GM13977 (cell line): ENCODE data around the gene GTPBP4.

Source experiments
- DNase-seq: peaks from one replicate; pipeline ENCODE4 v3.0.0; 2012; ENCODE audit warnings: low spot score
- CTCF ChIP-seq: IDR thresholded peaks from 2 replicates; pipeline ENCODE4 v1.5.1; 2012; ENCODE audit warnings: mild to moderate bottlenecking, control low read depth; ENCODE audit not compliant: insufficient read depth; ENCODE audit errors: extremely low read depth, missing control alignments
- in situ Hi-C: fragments of 300-500 bp; cut with MboI; formaldehyde crosslinking; loops from one replicate; pipeline ENCODE4 v1.12.0; 2022; ENCODE audit warnings: low sequenced_read_pairs, low pct_unique_long_range_greater_than_20kb, mixed read lengths, inconsistent platforms; ENCODE audit not compliant: unreplicated experiment

GTPBP4 gene

GRCh38 chr10:987620-987869 lies 689 bp upstream of the GTPBP4 start:
- in situ Hi-C loops, result no loop called here
- DNase-seq, result no peak
- no peak for TF ChIP-seq CTCF

- in situ Hi-C loops, result no loop called here
- no peak for DNase-seq
- no peak for TF ChIP-seq CTCF
Measured at GRCh38 chr10:988667-989545, 672 bp downstream of the GTPBP4 start.

GRCh38 chr10:990808-991207 lies 2.6 kb downstream of the GTPBP4 start:
- in situ Hi-C loops, result no loop called here
- TF ChIP-seq CTCF, result no peak
- DNase-seq, result no peak

GRCh38 chr10:992467-992866 lies 4.2 kb downstream of the GTPBP4 start:
- no peak for DNase-seq
- in situ Hi-C loops, result no loop called here
- TF ChIP-seq CTCF, result no peak

- in situ Hi-C loops, result no loop called here
- no peak for DNase-seq
- no peak for TF ChIP-seq CTCF
Measured at GRCh38 chr10:992871-993270, 4.6 kb downstream of the GTPBP4 start.

- no peak for TF ChIP-seq CTCF
- in situ Hi-C loops, result no loop called here
- DNase-seq, result no peak
Measured at GRCh38 chr10:994836-995558, 6.8 kb downstream of the GTPBP4 start.

GRCh38 chr10:995559-995926 lies 7.3 kb downstream of the GTPBP4 start:
- no peak for DNase-seq
- in situ Hi-C loops, result no loop called here
- TF ChIP-seq CTCF, result no peak
